ENCODE data around the gene LIPN. TPM values are rescaled to one million over a fixed set of nuclear protein-coding genes. Genes with fewer than 3 reads are reported as not detected.

Gene LIPN
- total RNA-seq, 1 donor from 2014 or later = not detected

- Mint-ChIP-seq H3K27me3 (ENCODE audit: unreplicated experiment) (peaks cover 54% of the 10 kb centered on the region), H3K4me3 (ENCODE audit: unreplicated experiment) (no peak overlapping the region), H3K9me3 (ENCODE audit: unreplicated experiment) (no peaks in the 10 kb centered on the region), H3K27ac (ENCODE audit: unreplicated experiment) (no peak overlapping the region), H3K36me3 (ENCODE audit: unreplicated experiment) (no peaks in the 10 kb centered on the region), H3K4me1 (ENCODE audit: unreplicated experiment) (peaks cover 2% of the 10 kb centered on the region)
- DNase-seq (ENCODE audit: extremely low spot score, unreplicated experiment) = no peak
- no peak for TF ChIP-seq CTCF (IDR thresholded peaks at IDR 0.05)
Observed at GRCh38 chr10:88813200-88813599, 53.4 kb downstream of the LIPN start.

- H3K9me3 Mint-ChIP-seq (ENCODE audit: unreplicated experiment) = no peaks in the 10 kb centered on the region
Observed at GRCh38 chr10:88819290-88819689, 59.5 kb downstream of the LIPN start.

GRCh38 chr10:88820748-88821401, 61.1 kb downstream of the LIPN start:
- peaks cover 28% of the 10 kb centered on the region for H3K27me3 Mint-ChIP-seq (ENCODE audit: unreplicated experiment)
- H3K9me3 Mint-ChIP-seq (ENCODE audit: unreplicated experiment) = no peaks in the 10 kb centered on the region
- no peak for DNase-seq (ENCODE audit: extremely low spot score, unreplicated experiment)
- no peak overlapping the region for H3K27ac Mint-ChIP-seq (ENCODE audit: unreplicated experiment)
- no peaks in the 10 kb centered on the region for H3K36me3 Mint-ChIP-seq (ENCODE audit: unreplicated experiment)
- no peak overlapping the region for H3K4me3 Mint-ChIP-seq (ENCODE audit: unreplicated experiment)
- no peak for TF ChIP-seq CTCF (IDR thresholded peaks at IDR 0.05)
- H3K4me1 Mint-ChIP-seq (ENCODE audit: unreplicated experiment) = no peaks in the 10 kb centered on the region

More at GRCh38 chr10:88819290-88819689, 59.5 kb downstream of the LIPN start:
- Mint-ChIP-seq H3K27me3 (ENCODE audit: unreplicated experiment) (peaks cover 38% of the 10 kb centered on the region), H3K4me1 (ENCODE audit: unreplicated experiment) (no peaks in the 10 kb centered on the region), H3K27ac (ENCODE audit: unreplicated experiment) (no peak overlapping the region), H3K36me3 (ENCODE audit: unreplicated experiment) (no peaks in the 10 kb centered on the region), H3K4me3 (ENCODE audit: unreplicated experiment) (no peak overlapping the region)
- TF ChIP-seq CTCF (IDR thresholded peaks at IDR 0.05) = no peak
- no peak for DNase-seq (ENCODE audit: extremely low spot score, unreplicated experiment)

- Mint-ChIP-seq H3K36me3 (ENCODE audit: unreplicated experiment) (no peaks in the 10 kb centered on the region), H3K4me3 (ENCODE audit: unreplicated experiment) (no peak overlapping the region), H3K27me3 (ENCODE audit: unreplicated experiment) (peaks cover 26% of the 10 kb centered on the region), H3K4me1 (ENCODE audit: unreplicated experiment) (no peaks in the 10 kb centered on the region), H3K9me3 (ENCODE audit: unreplicated experiment) (no peaks in the 10 kb centered on the region), H3K27ac (ENCODE audit: unreplicated experiment) (no peak overlapping the region)
- DNase-seq (ENCODE audit: extremely low spot score, unreplicated experiment) = no peak
- no peak for TF ChIP-seq CTCF (IDR thresholded peaks at IDR 0.05)
Observed at GRCh38 chr10:88826388-88826787, 66.6 kb downstream of the LIPN start.

GRCh38 chr10:88827671-88828070, 67.9 kb downstream of the LIPN start:
- Mint-ChIP-seq H3K4me3 (ENCODE audit: unreplicated experiment) (no peak overlapping the region), H3K27ac (ENCODE audit: unreplicated experiment) (no peak overlapping the region), H3K36me3 (ENCODE audit: unreplicated experiment) (no peaks in the 10 kb centered on the region), H3K9me3 (ENCODE audit: unreplicated experiment) (no peaks in the 10 kb centered on the region), H3K4me1 (ENCODE audit: unreplicated experiment) (no peaks in the 10 kb centered on the region), H3K27me3 (ENCODE audit: unreplicated experiment) (peaks cover 26% of the 10 kb centered on the region)
- no peak for TF ChIP-seq CTCF (IDR thresholded peaks at IDR 0.05)
- DNase-seq (ENCODE audit: extremely low spot score, unreplicated experiment) = no peak
